IMR-90 (cell line): Measurements from ENCODE around the gene HOXA10. TPM values are rescaled to one million over a fixed set of nuclear protein-coding genes. Genes with fewer than 3 reads are reported as not detected.

Experiments
- ATAC-seq: fragments of 200-7000 bp; cut with Tn5 transposase; 2 replicates; pipeline ENCODE4 v1.9.1; 2020; ENCODE audit warnings: low read depth, mild to moderate bottlenecking, moderate library complexity
- BruUV-seq: library from RNA; stranded (reverse); fragments of 400-500 nt; replicated peaks from 2 replicates; lab custom pipeline; 2021; lab: Mats Ljungman, UMichigan
- CTCF ChIA-PET: fragments of 300-600 bp; formaldehyde crosslinking; extraction: SDS; loops from one replicate; lab custom pipeline; 2021; ENCODE audit warnings: antibody characterized with exemption; lab: Yijun Ruan, JAX
- POLR2A ChIA-PET: fragments of 300-600 bp; sonication (Branson Sonifier 250); formaldehyde crosslinking; loops from one replicate; lab custom pipeline; 2022; ENCODE audit warnings: antibody characterized with exemption; ENCODE audit not compliant: unreplicated experiment; lab: Charles Lee
- DNase-seq: peaks from one replicate; pipeline ENCODE4 v3.0.0; 2013
- H2AFZ ChIP-seq: replicated peaks from 2 replicates; pipeline ENCODE3; 2013; ENCODE audit warnings: low read length, mild to moderate bottlenecking; ENCODE audit not compliant: poor library complexity
- H2AK5ac ChIP-seq: 2 replicates; pipeline ENCODE4 v1.6.1; 2013; ENCODE audit warnings: low read depth, low read length, inconsistent platforms
- H2AK9ac ChIP-seq: replicated peaks from 2 replicates; pipeline ENCODE3; 2013; ENCODE audit warnings: mild to moderate bottlenecking, low read depth, low read length, moderate library complexity; ENCODE audit not compliant: poor library complexity
- H2BK120ac ChIP-seq: 2 replicates; pipeline ENCODE4 v1.6.1; 2013; ENCODE audit warnings: low read depth, low read length, inconsistent platforms
- H2BK15ac ChIP-seq: 3 replicates; pipeline ENCODE4 v1.6.1; 2013; ENCODE audit warnings: low read depth, low read length, inconsistent platforms
- H2BK20ac ChIP-seq: 2 replicates; pipeline ENCODE4 v1.6.1; 2013; ENCODE audit warnings: low read depth, mild to moderate bottlenecking, inconsistent platforms, low read length, moderate library complexity
- H2BK5ac ChIP-seq: 2 replicates; pipeline ENCODE4 v1.6.1; 2013; ENCODE audit warnings: mild to moderate bottlenecking, low read depth, low read length, inconsistent platforms; ENCODE audit not compliant: poor library complexity, severe bottlenecking
- H3K14ac ChIP-seq: replicated peaks from 2 replicates; pipeline ENCODE4 v1.6.1; 2013; ENCODE audit warnings: low read depth, low read length, inconsistent platforms
- H3K18ac ChIP-seq: 2 replicates; pipeline ENCODE4 v1.6.1; 2013; ENCODE audit warnings: low read depth, low read length, control low read depth
- H3K23ac ChIP-seq: 2 replicates; pipeline ENCODE4 v1.6.1; 2013; ENCODE audit warnings: low read depth, low read length, inconsistent platforms
- H3K27ac ChIP-seq: 2 replicates; pipeline ENCODE4 v1.5.1; 2013; ENCODE audit warnings: mild to moderate bottlenecking, control low read depth, low read length; ENCODE audit not compliant: insufficient read depth
- H3K27me3 ChIP-seq: 2 replicates; pipeline ENCODE4 v1.6.1; 2013; ENCODE audit warnings: low read length; ENCODE audit not compliant: control insufficient read depth, insufficient read depth
- H3K36me3 ChIP-seq: 2 replicates; pipeline ENCODE4 v1.6.1; 2013; ENCODE audit warnings: low read length, mixed read lengths; ENCODE audit not compliant: control insufficient read depth, insufficient read depth
- H3K4ac ChIP-seq: 2 replicates; pipeline ENCODE4 v1.6.1; 2013; ENCODE audit warnings: low read depth, low read length, inconsistent platforms
- H3K4me1 ChIP-seq: 2 replicates; pipeline ENCODE4 v1.6.1; 2013; ENCODE audit warnings: low read length, mixed read lengths; ENCODE audit not compliant: control insufficient read depth, insufficient read depth
- H3K4me2 ChIP-seq: 2 replicates; pipeline ENCODE4 v1.6.1; 2013; ENCODE audit warnings: low read depth, mild to moderate bottlenecking, control low read depth, low read length, moderate library complexity
- H3K4me3 ChIP-seq: 2 replicates; pipeline ENCODE4 v1.5.1; 2013; ENCODE audit warnings: low read depth, mild to moderate bottlenecking, control low read depth, low read length, moderate library complexity; ENCODE audit not compliant: insufficient read depth
- H3K56ac ChIP-seq: 2 replicates; pipeline ENCODE4 v1.6.1; 2013; ENCODE audit warnings: low read length, inconsistent platforms; ENCODE audit not compliant: insufficient read depth; ENCODE audit errors: extremely low read depth
- H3K79me1 ChIP-seq, 2 experiments: 2 replicates each; pipeline ENCODE4 v1.6.1; 2013; ENCODE audit warnings: low read length in 2 of 2, inconsistent platforms in 1 of 2, low read depth in 1 of 2
- H3K9ac ChIP-seq: 2 replicates; pipeline ENCODE4 v1.6.1; 2013; ENCODE audit warnings: low read depth, low read length, control low read depth
- H3K9me1 ChIP-seq: 2 replicates; pipeline ENCODE4 v1.6.1; 2013; ENCODE audit warnings: low read length, inconsistent platforms; ENCODE audit not compliant: insufficient read depth
- H3K9me3 ChIP-seq: 2 replicates; pipeline ENCODE4 v1.6.1; 2013; ENCODE audit warnings: low read length; ENCODE audit not compliant: control insufficient read depth, insufficient read depth
- H4K20me1 ChIP-seq: 2 replicates; pipeline ENCODE4 v1.6.1; 2013; ENCODE audit warnings: low read length, inconsistent platforms; ENCODE audit not compliant: insufficient read depth
- H4K5ac ChIP-seq: 2 replicates; pipeline ENCODE4 v1.6.1; 2013; ENCODE audit warnings: mild to moderate bottlenecking, low read depth, low read length, control low read depth
- H4K8ac ChIP-seq, 2 experiments: 2 replicates each; pipeline ENCODE4 v1.6.1; 2013; ENCODE audit warnings: low read depth in 2 of 2, low read length in 2 of 2, control low read depth in 1 of 2, inconsistent platforms in 1 of 2
- H4K91ac ChIP-seq: 2 replicates; pipeline ENCODE4 v1.6.1; 2013; ENCODE audit warnings: low read depth, low read length, inconsistent platforms; ENCODE audit not compliant: insufficient read depth
- BHLHE40 ChIP-seq: fragments of 150-350 bp; IDR thresholded peaks from 2 replicates; pipeline ENCODE4 v1.6.1; 2016; ENCODE audit warnings: mild to moderate bottlenecking, low read depth, low read length
- CHD1 ChIP-seq: IDR thresholded peaks from 2 replicates; pipeline ENCODE4 v1.6.1; 2012; ENCODE audit warnings: low read depth, low read length, improper control_type of control experiment
- CTCF ChIP-seq: conservative IDR thresholded peaks from 2 replicates; pipeline ENCODE4 v1.5.1; 2012; ENCODE audit warnings: mild to moderate bottlenecking, low read depth, low read length, improper control_type of control experiment
- FOS ChIP-seq: fragments of 150-350 bp; IDR thresholded peaks from 2 replicates; pipeline ENCODE4 v1.6.1; 2016; ENCODE audit warnings: low read depth, low read length
- MAFK ChIP-seq: IDR thresholded peaks from 2 replicates; pipeline ENCODE4 v1.6.1; 2012; ENCODE audit warnings: low read depth, low read length, improper control_type of control experiment
- MXI1 ChIP-seq: IDR thresholded peaks from 2 replicates; pipeline ENCODE4 v1.6.1; 2012; ENCODE audit warnings: low read depth, mild to moderate bottlenecking, low read length, moderate library complexity, borderline replicate concordance
- NFE2L2 ChIP-seq: fragments of 150-350 bp; IDR thresholded peaks from 2 replicates; pipeline ENCODE4 v1.6.1; 2016; ENCODE audit warnings: low read depth, mild to moderate bottlenecking, low read length
- RAD21 ChIP-seq: IDR thresholded peaks from 2 replicates; pipeline ENCODE4 v1.6.1; 2012; ENCODE audit warnings: low read length, improper control_type of control experiment
- RCOR1 ChIP-seq: IDR thresholded peaks from 2 replicates; pipeline ENCODE4 v1.6.1; 2012; ENCODE audit warnings: mild to moderate bottlenecking, low read length, improper control_type of control experiment; ENCODE audit not compliant: insufficient replicate concordance
- WGBS, 2 experiments: methylation state at CpG; one replicate each; pipeline versions ENCODE4 v1.1.5 to v1.1.7; 2013; ENCODE audit warnings: missing lambda C conversion rate in 2 of 2; ENCODE audit not compliant: insufficient read length in 1 of 2; ENCODE audit errors: extremely low coverage in 2 of 2; 5-methylcytosine and 5-hydroxymethylcytosine counted together
- dilution Hi-C: fragments of 300-500 bp; cut with HindIII; formaldehyde crosslinking; loops from one replicate; pipeline ENCODE4 v1.14.3; 2018; ENCODE audit warnings: low sequenced_read_pairs; ENCODE audit not compliant: unreplicated experiment
- in situ Hi-C: fragments of 300-500 bp; cut with MboI; formaldehyde crosslinking; loops from 3 replicates; pipeline ENCODE4 v1.14.3; 2019; ENCODE audit warnings: low sequenced_read_pairs, inconsistent platforms, mixed read lengths
- intact Hi-C: fragments of 100-400 bp; cut with micrococcal nuclease; formaldehyde crosslinking; loops from 2 replicates; pipeline ENCODE4 v1.10.0; 2022
- polyA plus RNA-seq, 3 experiments: library from polyadenylated mRNA; depleted of rRNA; stranded (reverse); fragments of >200 nt; gene quantifications; 2 replicates each; pipeline ENCODE4 v1.2.3, GENCODE V29; 2012; ENCODE audit warnings: low replicate concordance in 1 of 3
- total RNA-seq: library from RNA; depleted of rRNA; stranded (reverse); fragments of >200 nt; gene quantifications from 2 replicates; pipeline ENCODE4 v1.2.3, GENCODE V29; 2012

Gene HOXA10
- total and polyA plus RNA-seq, 2 of the 4 experiments (the other 2 are of a cell fraction), result 0.10 to 0.18 TPM

- Histone ChIP-seq H2AK9ac (no peak overlapping the region), H3K4ac (no peak overlapping the region), H3K4me2 (no peak overlapping the region), H3K9me3 (peaks cover 4% of the 10 kb centered on the region; the same call in 1 of the 2 replicates), H4K5ac (no peak overlapping the region), H3K27ac (no peak overlapping the region), H2AK5ac (no peak overlapping the region), H2AFZ (no peak overlapping the region), H3K4me1 (no peaks in the 10 kb centered on the region; the same call in 1 of the 2 replicates), H3K9me1 (no peaks in the 10 kb centered on the region), H4K20me1 (0 out of 2 replicates have a peak, but pooled peaks cover 7% of the 10 kb centered on the region), H3K4me3 (no peak overlapping the region), H2BK5ac (no peak overlapping the region), H3K14ac (no peak overlapping the region), H3K9ac (no peak overlapping the region), H3K36me3 (no peaks in the 10 kb centered on the region), H4K8ac (no peak overlapping the region), H3K56ac (no peak overlapping the region), H3K18ac (no peak overlapping the region), H2BK20ac (no peak overlapping the region), H4K91ac (no peak overlapping the region), H2BK120ac (no peak overlapping the region), H3K27me3 (peaks cover 88% of the 10 kb centered on the region), H3K79me1 (no peaks in the 10 kb centered on the region), H3K23ac (no peak overlapping the region), H2BK15ac (no peak overlapping the region)
- no peak for TF ChIP-seq MXI1
- no peak for TF ChIP-seq CTCF
- no peak for TF ChIP-seq MAFK
- no peak for TF ChIP-seq RCOR1
- TF ChIP-seq BHLHE40, result no peak
- TF ChIP-seq RAD21, result no peak
- TF ChIP-seq FOS, result no peak
- TF ChIP-seq NFE2L2, result no peak
- no peak for TF ChIP-seq CHD1
- dilution Hi-C loops, result no loop called here
- in situ Hi-C loops, result no loop called here
- DNase-seq, result no peak
- ATAC-seq, result no peak
- 68% methylated on average over 2 of the region's 6 CpGs; no CpG with 5 or more reads in 1 of the 2 experiments for WGBS, 2 experiments
- intact Hi-C loops, result no loop called here
- BruUV-seq, result no TSS peak
- ChIA-PET POLR2A (no interaction called here), CTCF (interaction anchor here (0.5 to 1.3 kb wide), 4 partner anchors 10 to 809 kb away, joined by 3 to 8 read pairs (median 4); no protein-coding TSS in a partner anchor)
Observed at GRCh38 chr7:27178366-27178765, 4.2 kb upstream of the HOXA10 start.
